Keratinocyte (primary cell): ENCODE data around the gene TREH. TPM values are rescaled to one million over a fixed set of nuclear protein-coding genes. Genes with fewer than 3 reads are reported as not detected.

ENCODE experiments used
- DNase-seq: peaks from one replicate; pipeline ENCODE4 v3.0.0-alpha.2; 2011; ENCODE audit warnings: low read depth, missing footprints, low spot score
- FAIRE-seq: peaks from 2 replicates; lab custom pipeline; 2011; peaks lifted over from hg19 to GRCh38; lab: Jason Lieb, UNC
- H2AFZ ChIP-seq: 2 replicates; pipeline ENCODE4 v1.6.0; 2012; ENCODE audit warnings: low read length, control low read depth, inconsistent platforms; ENCODE audit not compliant: control insufficient read depth
- H3K27ac ChIP-seq: 2 replicates; pipeline ENCODE4 v1.5.1; 2011; ENCODE audit warnings: low read length; ENCODE audit not compliant: control insufficient read depth, insufficient read depth
- H3K27me3 ChIP-seq: 3 replicates; pipeline ENCODE4 v1.6.0; 2011; ENCODE audit warnings: low read length; ENCODE audit not compliant: control insufficient read depth, insufficient read depth; ENCODE audit errors: extremely low read depth
- H3K36me3 ChIP-seq, 2 experiments: 2 replicates in 1 of 2; 3 replicates in 1 of 2; pipeline ENCODE4 v1.5.1; 2011; ENCODE audit warnings: low read length in 2 of 2, mild to moderate bottlenecking in 1 of 2; ENCODE audit not compliant: control insufficient read depth in 2 of 2, insufficient read depth in 2 of 2; ENCODE audit errors: extremely low read depth in 1 of 2
- H3K4me1 ChIP-seq: 3 replicates; pipeline ENCODE4 v1.5.1; 2011; ENCODE audit warnings: low read length; ENCODE audit not compliant: control insufficient read depth, insufficient read depth; ENCODE audit errors: extremely low read depth
- H3K4me2 ChIP-seq: 3 replicates; pipeline ENCODE4 v1.6.0; 2011; ENCODE audit warnings: low read depth, low read length; ENCODE audit not compliant: control insufficient read depth, insufficient read depth; ENCODE audit errors: extremely low read depth
- H3K4me3 ChIP-seq, 3 experiments: fragments of 200-600 bp in 1 of 3; sonication (generic) in 1 of 3; 2 replicates in 2 of 3; 3 replicates in 1 of 3; pipeline ENCODE4 v1.5.1; 2011 to 2016; ENCODE audit warnings: low read length in 3 of 3, mild to moderate bottlenecking in 3 of 3, control low read depth in 2 of 3, inconsistent platforms in 1 of 3, low read depth in 1 of 3, mixed read lengths in 1 of 3, mixed run types in 1 of 3, moderate library complexity in 1 of 3; ENCODE audit not compliant: control insufficient read depth in 2 of 3, insufficient read depth in 2 of 3; ENCODE audit errors: extremely low read depth in 1 of 3
- H3K79me2 ChIP-seq: 2 replicates; pipeline ENCODE4 v1.6.0; 2012; ENCODE audit warnings: low read length; ENCODE audit not compliant: control insufficient read depth, insufficient read depth
- H3K9ac ChIP-seq: 3 replicates; pipeline ENCODE4 v1.6.0; 2011; ENCODE audit warnings: low read length; ENCODE audit not compliant: control insufficient read depth, insufficient read depth; ENCODE audit errors: extremely low read depth
- H3K9me1 ChIP-seq: 3 replicates; pipeline ENCODE4 v1.6.0; 2011; ENCODE audit warnings: low read length; ENCODE audit not compliant: control insufficient read depth, insufficient read depth; ENCODE audit errors: extremely low read depth
- H3K9me3 ChIP-seq: 2 replicates; pipeline ENCODE4 v1.5.1; 2012; ENCODE audit warnings: low read depth, low read length; ENCODE audit not compliant: control insufficient read depth
- H4K20me1 ChIP-seq: 3 replicates; pipeline ENCODE4 v1.6.0; 2011; ENCODE audit warnings: low read length; ENCODE audit not compliant: control insufficient read depth, insufficient read depth; ENCODE audit errors: extremely low read depth
- EZH2 ChIP-seq: IDR thresholded peaks from one replicate; pipeline ENCODE4 v1.6.1; 2012; ENCODE audit warnings: inconsistent platforms, mild to moderate bottlenecking, low read length, moderate library complexity
- dilution Hi-C: fragments of 300-500 bp; cut with MboI; formaldehyde crosslinking; loops from one replicate; pipeline ENCODE4 v1.7.0; 2020; ENCODE audit warnings: low sequenced_read_pairs; ENCODE audit not compliant: extremely low pct_ligation_motif_present
- polyA plus RNA-seq, 5 experiments: library from polyadenylated mRNA; depleted of rRNA in 3 of 5; stranded (reverse) in 3 of 5; stranded (forward) in 1 of 5; unstranded in 1 of 5; fragments of >200 nt; gene quantifications; 1 replicate in 1 of 5; 2 replicates in 3 of 5; 3 replicates in 1 of 5; pipeline versions ENCODE4 v1.2.1 to v1.2.3, GENCODE V29; 2011 to 2012; ENCODE audit warnings: missing spikeins in 2 of 5, low read depth in 1 of 5, low replicate concordance in 1 of 5
- TF ChIP-seq, protein P1 (sequence below), 3 experiments: IDR thresholded peaks in 1 of 3; conservative IDR thresholded peaks in 1 of 3; optimal IDR thresholded peaks in 1 of 3; 2 replicates in 2 of 3; 3 replicates in 1 of 3; pipeline versions ENCODE3 to v1.5.1; 2011; ENCODE audit warnings: low read length in 3 of 3, mild to moderate bottlenecking in 3 of 3, moderate library complexity in 2 of 3, control low read depth in 1 of 3, inconsistent platforms in 1 of 3; ENCODE audit not compliant: insufficient read depth in 2 of 3; ENCODE audit errors: extremely low read depth in 1 of 3

TREH gene
- polyA plus RNA-seq, 1 donor (not counting 4 experiments of a cell fraction or from before 2014, with no cell fraction given): not detected

DNA sequence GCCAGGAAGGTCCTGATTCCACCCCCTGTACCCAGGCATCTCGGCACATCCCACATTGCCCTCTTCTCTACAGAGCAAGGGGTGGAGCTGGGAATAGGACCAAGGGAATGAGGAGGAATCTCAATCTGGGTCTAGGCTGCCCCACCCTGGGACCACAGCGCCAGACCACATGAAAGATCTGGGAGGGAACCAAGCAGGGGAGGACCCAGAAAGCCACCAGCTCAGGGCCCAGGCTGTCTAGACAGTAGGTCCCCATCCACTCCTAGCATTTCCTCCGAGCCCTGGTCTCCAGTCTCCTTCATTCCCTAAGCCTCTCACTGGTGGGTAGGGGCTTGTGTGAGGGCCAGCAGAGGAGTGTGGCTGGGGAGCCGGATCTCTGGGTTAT is 60.5 kb downstream of the TREH start:
- peak overlapping the region; percentile 33 for H3K4me2 ChIP-seq

DNA sequence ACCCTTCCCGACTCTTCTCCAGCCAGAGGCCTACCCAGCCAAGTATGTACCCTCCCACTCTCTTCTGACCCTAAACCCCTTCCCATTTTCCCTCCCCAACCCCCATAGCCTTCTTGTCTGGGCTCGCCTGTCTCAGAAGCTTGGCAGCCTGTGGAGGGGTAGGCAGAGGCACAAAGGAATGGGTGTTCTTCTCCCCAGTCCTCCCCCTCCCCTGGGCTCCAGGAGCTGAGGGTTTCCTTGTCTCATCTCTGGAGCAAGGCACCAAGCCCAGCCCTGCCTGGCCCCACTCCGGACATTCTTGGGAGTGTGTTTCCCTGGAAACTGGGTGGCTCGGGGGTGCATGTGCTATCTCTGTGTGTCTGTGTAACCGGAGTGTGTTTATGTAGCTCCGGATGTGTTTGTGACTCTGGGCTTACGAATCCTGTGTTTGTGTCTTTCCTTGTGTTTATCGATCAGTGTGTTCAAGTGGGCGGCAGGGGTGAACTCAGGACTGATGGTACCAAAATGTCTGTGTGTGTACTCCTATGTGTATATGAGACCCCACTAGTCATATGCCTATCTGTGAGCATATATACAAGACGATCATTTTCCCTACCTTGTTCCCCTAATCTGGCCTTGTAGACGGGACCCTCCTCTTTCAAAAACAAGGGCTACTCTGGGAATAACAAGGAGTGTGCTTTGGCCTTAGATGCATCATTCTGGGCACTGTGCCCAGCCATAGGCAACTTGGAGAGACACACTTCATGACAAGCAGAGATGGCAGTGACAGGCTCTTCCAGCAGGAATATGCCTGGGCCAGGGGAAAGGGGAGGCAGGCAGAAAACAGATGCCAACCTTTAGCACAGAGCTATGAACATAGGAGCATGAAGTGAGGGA is 61.1 kb downstream of the TREH start:
- FAIRE-seq: peak; percentile 66
- dilution Hi-C loops: no loop called here
- peak overlapping the region; percentile 33 for H3K4me2 ChIP-seq
- H3K79me2 ChIP-seq: peaks cover 7% of the 10 kb centered on the region
- H3K27ac ChIP-seq: peak overlapping the region; percentile 61
- H3K27me3 ChIP-seq: no peaks in the 10 kb centered on the region
- H3K9me3 ChIP-seq: no peaks in the 10 kb centered on the region
- H3K4me3 ChIP-seq: peak overlapping the region in 1 of 3 experiments; percentile 9
- H4K20me1 ChIP-seq: no peaks in the 10 kb centered on the region
- no peak overlapping the region for H2AFZ ChIP-seq
- H3K9ac ChIP-seq: no peak overlapping the region
- H3K9me1 ChIP-seq: no peaks in the 10 kb centered on the region
- TF ChIP-seq EZH2: no peak
- TF ChIP-seq, protein P1, sequence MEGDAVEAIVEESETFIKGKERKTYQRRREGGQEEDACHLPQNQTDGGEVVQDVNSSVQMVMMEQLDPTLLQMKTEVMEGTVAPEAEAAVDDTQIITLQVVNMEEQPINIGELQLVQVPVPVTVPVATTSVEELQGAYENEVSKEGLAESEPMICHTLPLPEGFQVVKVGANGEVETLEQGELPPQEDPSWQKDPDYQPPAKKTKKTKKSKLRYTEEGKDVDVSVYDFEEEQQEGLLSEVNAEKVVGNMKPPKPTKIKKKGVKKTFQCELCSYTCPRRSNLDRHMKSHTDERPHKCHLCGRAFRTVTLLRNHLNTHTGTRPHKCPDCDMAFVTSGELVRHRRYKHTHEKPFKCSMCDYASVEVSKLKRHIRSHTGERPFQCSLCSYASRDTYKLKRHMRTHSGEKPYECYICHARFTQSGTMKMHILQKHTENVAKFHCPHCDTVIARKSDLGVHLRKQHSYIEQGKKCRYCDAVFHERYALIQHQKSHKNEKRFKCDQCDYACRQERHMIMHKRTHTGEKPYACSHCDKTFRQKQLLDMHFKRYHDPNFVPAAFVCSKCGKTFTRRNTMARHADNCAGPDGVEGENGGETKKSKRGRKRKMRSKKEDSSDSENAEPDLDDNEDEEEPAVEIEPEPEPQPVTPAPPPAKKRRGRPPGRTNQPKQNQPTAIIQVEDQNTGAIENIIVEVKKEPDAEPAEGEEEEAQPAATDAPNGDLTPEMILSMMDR (optimal IDR thresholded peaks at IDR 0.05 in 1 of 3, IDR thresholded peaks at IDR 0.05 in 1 of 3, conservative IDR thresholded peaks at IDR 0.05 in 1 of 3; ENCODE audit: extremely low read depth in 1 of 3, insufficient read depth in 2 of 3, low read length in 3 of 3): no peak
- peaks cover 0 to 3% of the 10 kb centered on the region in 2 experiments for H3K36me3 ChIP-seq
- no peak for DNase-seq
- peaks cover 53% of the 10 kb centered on the region for H3K4me1 ChIP-seq

More for the DNA sequence above, 60.5 kb downstream of the TREH start:
- TF ChIP-seq, protein P1 (optimal IDR thresholded peaks at IDR 0.05 in 1 of 3, IDR thresholded peaks at IDR 0.05 in 1 of 3, conservative IDR thresholded peaks at IDR 0.05 in 1 of 3; ENCODE audit: extremely low read depth in 1 of 3, insufficient read depth in 2 of 3, low read length in 3 of 3): no peak
- no peak for TF ChIP-seq EZH2
- Histone ChIP-seq H3K27ac (peak overlapping the region; percentile 61), H3K9me1 (no peaks in the 10 kb centered on the region), H3K4me1 (peaks cover 60% of the 10 kb centered on the region), H3K79me2 (peaks cover 9% of the 10 kb centered on the region), H2AFZ (no peak overlapping the region), H4K20me1 (no peaks in the 10 kb centered on the region), H3K27me3 (no peaks in the 10 kb centered on the region), H3K4me3 (no peak overlapping the region), H3K36me3 (peaks cover 0 to 3% of the 10 kb centered on the region in 2 experiments), H3K9ac (no peak overlapping the region), H3K9me3 (no peaks in the 10 kb centered on the region)
- dilution Hi-C loops: no loop called here
- DNase-seq (no peak), FAIRE-seq (no peak)
